Measurements from ENCODE around the gene TMEM109. TPM values are rescaled to one million over a fixed set of nuclear protein-coding genes. Genes with fewer than 3 reads are reported as not detected.

The TMEM109 gene
- total RNA-seq, 1 donor from 2014 or later, result 9.4 TPM

GRCh38 chr11:60960405-60960804 lies 46.4 kb downstream of the TMEM109 start:
- no peak for FAIRE-seq
- no peak for DNase-seq (ENCODE audit: low spot score in 2 of 2)

GRCh38 chr11:60964801-60965200 lies 50.8 kb downstream of the TMEM109 start:
- DNase-seq (ENCODE audit: low spot score in 2 of 2) (no peak), FAIRE-seq (no peak)

- FAIRE-seq (no peak), DNase-seq (ENCODE audit: low spot score in 2 of 2) (no peak)
These were observed 52.9 kb downstream of the TMEM109 start for GRCh38 chr11:60966890-60967289.

- FAIRE-seq (no peak), DNase-seq (ENCODE audit: low spot score in 2 of 2) (no peak)
These were observed 54.3 kb downstream of the TMEM109 start for GRCh38 chr11:60968223-60968622.

- no peak for DNase-seq (ENCODE audit: low spot score in 2 of 2)
- FAIRE-seq, result no peak
These were observed 56.4 kb downstream of the TMEM109 start for GRCh38 chr11:60970369-60970774.

GRCh38 chr11:60970890-60971289 lies 56.9 kb downstream of the TMEM109 start:
- DNase-seq (ENCODE audit: low spot score in 2 of 2) (no peak), FAIRE-seq (no peak)

GRCh38 chr11:60971520-60971919 lies 57.6 kb downstream of the TMEM109 start, which contains the start of gene CD6:
TSS of gene CD6 (plus strand) at chr11:60971680. CDS start at chr11:60971866, 186 bp downstream.
- FAIRE-seq (no peak), DNase-seq (ENCODE audit: low spot score in 2 of 2) (no peak)

GRCh38 chr11:60972182-60973030 lies 58.4 kb downstream of the TMEM109 start:
- FAIRE-seq (no peak), DNase-seq (ENCODE audit: low spot score in 2 of 2) (no peak)

Other genes with a start within 250 kb of the TMEM109 start
- gene MS4A8, start 214.5 kb upstream of the TMEM109 start, total RNA-seq, result 0.41 TPM
- not detected for gene MS4A18, start 189.4 kb upstream of the TMEM109 start, total RNA-seq
- not detected for gene MS4A15, start 157.3 kb upstream of the TMEM109 start, total RNA-seq
- gene MS4A10, start 128.8 kb upstream of the TMEM109 start, total RNA-seq, result not detected
- gene CCDC86, start 72.0 kb upstream of the TMEM109 start, total RNA-seq, result 2.9 TPM
- 1.6 TPM for gene PTGDR2, start 58.2 kb upstream of the TMEM109 start, total RNA-seq
- not detected for gene ZP1, start 46.6 kb upstream of the TMEM109 start, total RNA-seq
- 37.5 TPM for gene PRPF19, start 7.6 kb upstream of the TMEM109 start, total RNA-seq
- 131 TPM for gene TMEM132A, start 10.3 kb downstream of the TMEM109 start, total RNA-seq
- 3.3 TPM for gene SLC15A3, start 38.0 kb downstream of the TMEM109 start, total RNA-seq
- gene CD6, start 57.5 kb downstream of the TMEM109 start, total RNA-seq, result 0.82 TPM
- not detected for gene CD5, start 188.3 kb downstream of the TMEM109 start, total RNA-seq
- 4.5 TPM for gene VPS37C, start 247.3 kb downstream of the TMEM109 start, total RNA-seq